Smooth muscle cell (in vitro differentiated cells): ENCODE data around the gene CPVL. TPM values are rescaled to one million over a fixed set of nuclear protein-coding genes. Genes with fewer than 3 reads are reported as not detected.

Experiments used
- DNase-seq: peaks from one replicate; lab custom pipeline; 2025; ENCODE audit not compliant: unreplicated experiment; lab: John Stamatoyannopoulos, UW
- H2AFZ ChIP-seq: fragments of 200-600 bp; sonication (generic); 2 replicates; pipeline ENCODE4 v1.6.0; 2016; ENCODE audit warnings: antibody characterized with exemption, low read depth, mild to moderate bottlenecking
- H3F3A ChIP-seq: fragments of 200-600 bp; sonication (generic); 2 replicates; pipeline ENCODE4 v1.6.0; 2017; ENCODE audit warnings: antibody characterized with exemption, low read depth
- H3K27ac ChIP-seq: fragments of 200-600 bp; sonication (generic); 2 replicates; pipeline ENCODE4 v1.5.1; 2016; ENCODE audit warnings: low read depth, mild to moderate bottlenecking
- H3K27me3 ChIP-seq: fragments of 200-600 bp; sonication (generic); 2 replicates; pipeline ENCODE4 v1.6.1; 2016; ENCODE audit warnings: low read depth, mild to moderate bottlenecking
- H3K36me3 ChIP-seq: fragments of 200-600 bp; sonication (generic); 2 replicates; pipeline ENCODE4 v1.5.1; 2016; ENCODE audit warnings: low read depth
- H3K4me1 ChIP-seq: fragments of 200-600 bp; sonication (generic); 2 replicates; pipeline ENCODE4 v1.5.1; 2016; ENCODE audit warnings: low read depth
- H3K4me2 ChIP-seq: fragments of 200-600 bp; sonication (generic); 2 replicates; pipeline ENCODE4 v1.6.0; 2016; ENCODE audit warnings: mild to moderate bottlenecking
- H3K4me3 ChIP-seq: fragments of 200-600 bp; sonication (generic); 2 replicates; pipeline ENCODE4 v1.5.1; 2016; ENCODE audit warnings: mild to moderate bottlenecking
- H3K79me2 ChIP-seq: fragments of 200-600 bp; sonication (generic); 2 replicates; pipeline ENCODE4 v1.6.0; 2016; ENCODE audit warnings: low read depth, mild to moderate bottlenecking
- H3K9ac ChIP-seq: fragments of 200-600 bp; sonication (generic); 2 replicates; pipeline ENCODE4 v1.6.0; 2016; ENCODE audit warnings: low read depth
- H3K9me3 ChIP-seq: fragments of 200-600 bp; sonication (generic); replicated peaks from 2 replicates; pipeline ENCODE4 v1.5.1; 2016; ENCODE audit warnings: low read depth
- H4K20me1 ChIP-seq: fragments of 200-600 bp; sonication (generic); 2 replicates; pipeline ENCODE4 v1.6.0; 2016; ENCODE audit warnings: low read depth
- CTCF ChIP-seq: fragments of 200-600 bp; sonication (generic); IDR thresholded peaks from 2 replicates; pipeline ENCODE4 v1.5.1; 2017; ENCODE audit warnings: borderline replicate concordance, mild to moderate bottlenecking, antibody characterized with exemption; ENCODE audit not compliant: insufficient read depth, poor library complexity, severe bottlenecking
- WGBS: methylation state at CpG from one replicate; pipeline ENCODE4 v1.1.7; 2016; ENCODE audit warnings: low lambda C conversion rate; 5-methylcytosine and 5-hydroxymethylcytosine counted together
- polyA plus RNA-seq: library from polyadenylated mRNA; unstranded; fragments of >200 nt; fragmentation: Nextera tagmentation; extraction: Ambion mirVana; gene quantifications from 2 replicates; pipeline ENCODE4 v1.2.1, GENCODE V29; 2016
- total RNA-seq: library from RNA; depleted of rRNA; stranded (reverse); fragments of >200 nt; gene quantifications from 2 replicates; pipeline ENCODE4 v1.2.3, GENCODE V29; 2014

The CPVL gene
- total and polyA plus RNA-seq, 2 experiments from 2014 or later = 7.2 to 29.8 TPM

- Histone ChIP-seq H3K4me3 (no peak overlapping the region), H4K20me1 (no peaks in the 10 kb centered on the region), H3K9ac (no peak overlapping the region), H3K9me3 (no peaks in the 10 kb centered on the region), H3F3A (no peaks in the 10 kb centered on the region), H3K36me3 (no peaks in the 10 kb centered on the region), H3K27ac (no peak overlapping the region), H3K27me3 (no peaks in the 10 kb centered on the region), H2AFZ (no peak overlapping the region), H3K79me2 (no peaks in the 10 kb centered on the region), H3K4me1 (peaks cover 16% of the 10 kb centered on the region), H3K4me2 (no peak overlapping the region)
- WGBS = 95% methylated on average over 5 of the region's 5 CpGs
- no peak for TF ChIP-seq CTCF
- DNase-seq = no peak
Measured at GRCh38 chr7:29003703-29004102, 142.6 kb downstream of the CPVL start.

GRCh38 chr7:29000717-29001076, 145.6 kb downstream of the CPVL start:
- TF ChIP-seq CTCF = no peak

GRCh38 chr7:28999895-29000716, 146.2 kb downstream of the CPVL start:
- no peaks in the 10 kb centered on the region for H3K36me3 ChIP-seq
- no peaks in the 10 kb centered on the region for H3F3A ChIP-seq
- H3K4me3 ChIP-seq = no peak overlapping the region
- H3K79me2 ChIP-seq = no peaks in the 10 kb centered on the region
- no peak for TF ChIP-seq CTCF
- H3K9ac ChIP-seq = no peak overlapping the region
- peaks cover 25% of the 10 kb centered on the region for H3K4me1 ChIP-seq
- H3K9me3 ChIP-seq = no peaks in the 10 kb centered on the region
- H3K27me3 ChIP-seq = no peaks in the 10 kb centered on the region
- DNase-seq = no peak
- H3K4me2 ChIP-seq = no peak overlapping the region
- no peak overlapping the region for H3K27ac ChIP-seq
- H2AFZ ChIP-seq = no peak overlapping the region
- H4K20me1 ChIP-seq = no peaks in the 10 kb centered on the region
- 87% methylated on average over 12 of the region's 12 CpGs for WGBS

More at GRCh38 chr7:29000717-29001076, 145.6 kb downstream of the CPVL start:
- no peak overlapping the region for H3K4me3 ChIP-seq
- no peaks in the 10 kb centered on the region for H4K20me1 ChIP-seq
- WGBS = 76% methylated on average over 2 of the region's 2 CpGs
- H3F3A ChIP-seq = no peaks in the 10 kb centered on the region
- no peak overlapping the region for H3K9ac ChIP-seq
- H3K27ac ChIP-seq = no peak overlapping the region
- H3K4me1 ChIP-seq = peaks cover 25% of the 10 kb centered on the region
- no peak overlapping the region for H2AFZ ChIP-seq
- no peaks in the 10 kb centered on the region for H3K27me3 ChIP-seq
- no peaks in the 10 kb centered on the region for H3K36me3 ChIP-seq
- no peaks in the 10 kb centered on the region for H3K9me3 ChIP-seq
- no peaks in the 10 kb centered on the region for H3K79me2 ChIP-seq
- no peak overlapping the region for H3K4me2 ChIP-seq
- DNase-seq = no peak

GRCh38 chr7:28999427-28999826, 146.9 kb downstream of the CPVL start:
- 97% methylated on average over 5 of the region's 5 CpGs for WGBS
- no peak for DNase-seq
- H3K4me1 ChIP-seq = peaks cover 25% of the 10 kb centered on the region
- H3K27ac ChIP-seq = no peak overlapping the region
- no peak for TF ChIP-seq CTCF
- no peaks in the 10 kb centered on the region for H3K9me3 ChIP-seq
- H3K4me2 ChIP-seq = no peak overlapping the region
- H3K36me3 ChIP-seq = no peaks in the 10 kb centered on the region
- H3K4me3 ChIP-seq = no peak overlapping the region
- no peaks in the 10 kb centered on the region for H3F3A ChIP-seq
- H4K20me1 ChIP-seq = no peaks in the 10 kb centered on the region
- H3K9ac ChIP-seq = no peak overlapping the region
- H2AFZ ChIP-seq = no peak overlapping the region
- H3K79me2 ChIP-seq = no peaks in the 10 kb centered on the region
- H3K27me3 ChIP-seq = no peaks in the 10 kb centered on the region
